K562 (cell line): ENCODE results near the gene CHRM4. TPM values are rescaled to one million over a fixed set of nuclear protein-coding genes. Genes with fewer than 3 reads are reported as not detected.

Source experiments
- ATF7 ChIP-seq: fragments of 450-650 bp; IDR thresholded peaks from 2 replicates; pipeline ENCODE4 v1.7.1; 2014; ENCODE audit warnings: mild to moderate bottlenecking, moderate library complexity
- CAMTA2 ChIP-seq: fragments of 250-450 bp; sonication (Bioruptor Pico); conservative IDR thresholded peaks from 2 replicates; pipeline ENCODE4 v1.5.1; 2022
- CCNT2 ChIP-seq: IDR thresholded peaks from 2 replicates; pipeline ENCODE4 v1.6.1; 2011; ENCODE audit warnings: borderline replicate concordance, low read depth, mild to moderate bottlenecking, moderate library complexity, mixed read lengths, low read length; ENCODE audit not compliant: insufficient read length; ENCODE audit errors: extremely low read depth
- CHD4 ChIP-seq: fragments of 200-600 bp; sonication (generic); IDR thresholded peaks from 3 replicates; pipeline ENCODE4 v1.6.1; 2012; ENCODE audit warnings: low read depth, mild to moderate bottlenecking, mixed read lengths, low read length, inconsistent platforms; ENCODE audit not compliant: insufficient read depth, insufficient replicate concordance, poor library complexity, severe bottlenecking
- DDX20 ChIP-seq: fragments of 450-650 bp; IDR thresholded peaks from 2 replicates; pipeline ENCODE4 v1.6.1; 2016; ENCODE audit warnings: missing genetic modification characterization, low read depth, mild to moderate bottlenecking, missing compliant biosample characterization, moderate library complexity
- ELF2 ChIP-seq: fragments of 250-450 bp; sonication (Bioruptor Pico); IDR thresholded peaks from 2 replicates; pipeline ENCODE4 v1.5.0; 2021; ENCODE audit warnings: mild to moderate bottlenecking
- ETS2 ChIP-seq: IDR thresholded peaks from 2 replicates; pipeline ENCODE4 v1.6.1; 2016; ENCODE audit warnings: borderline replicate concordance, missing genetic modification characterization, mild to moderate bottlenecking, moderate library complexity, missing compliant biosample characterization; ENCODE audit not compliant: poor library complexity, severe bottlenecking
- GTF2E2 ChIP-seq: fragments of 200-800 bp; sonication (Bioruptor generic); IDR thresholded peaks from 2 replicates; pipeline ENCODE4 v1.6.1; 2016; ENCODE audit warnings: missing genetic modification characterization, missing compliant biosample characterization
- HNRNPK ChIP-seq: fragments of 200-400 bp; formaldehyde crosslinking; IDR thresholded peaks from one replicate; pipeline ENCODE4 v1.6.1; 2018; ENCODE audit warnings: mild to moderate bottlenecking, low read depth, low read length; ENCODE audit not compliant: poor library complexity, severe bottlenecking
- KDM4B ChIP-seq, 2 experiments: fragments of 450-650 bp in 1 of 2; sonication (generic) in 1 of 2; IDR thresholded peaks; 2 replicates each; pipeline ENCODE4 v1.6.1; 2016 to 2017; ENCODE audit warnings: borderline replicate concordance in 2 of 2, antibody characterized with exemption in 1 of 2, low read depth in 1 of 2, mild to moderate bottlenecking in 1 of 2
- KDM5B ChIP-seq: fragments of 200-600 bp; sonication (generic); IDR thresholded peaks from 2 replicates; pipeline ENCODE4 v1.6.1; 2012; ENCODE audit warnings: low read depth, mild to moderate bottlenecking, moderate library complexity, low read length, control low read depth, inconsistent platforms; ENCODE audit not compliant: insufficient replicate concordance
- MAZ ChIP-seq, 2 experiments: fragments of 450-650 bp in 1 of 2; sonication (generic) in 1 of 2; formaldehyde crosslinking; IDR thresholded peaks in 1 of 2; conservative IDR thresholded peaks in 1 of 2; 2 replicates each; pipeline versions ENCODE4 v1.4.0 to v1.5.0; 2020; ENCODE audit warnings: mild to moderate bottlenecking in 1 of 2, missing genetic modification reagents in 1 of 2
- MEIS2 ChIP-seq: fragments of 450-650 bp; IDR thresholded peaks from 2 replicates; pipeline ENCODE4 v1.6.1; 2014; ENCODE audit warnings: mild to moderate bottlenecking; ENCODE audit not compliant: partially characterized antibody
- NEUROD1 ChIP-seq: fragments of 150-350 bp; IDR thresholded peaks from 2 replicates; pipeline ENCODE4 v1.6.1; 2014; ENCODE audit warnings: borderline replicate concordance, low read length, low read depth; ENCODE audit not compliant: partially characterized antibody
- PHF21A ChIP-seq: fragments of 450-650 bp; IDR thresholded peaks from 2 replicates; pipeline ENCODE4 v1.6.1; 2017; ENCODE audit warnings: low read depth, borderline replicate concordance
- POLR2A ChIP-seq: fragments of 450-650 bp; conservative IDR thresholded peaks from 2 replicates; pipeline ENCODE4 v1.6.1; 2016
- POLR2G ChIP-seq: fragments of 200-400 bp; formaldehyde crosslinking; IDR thresholded peaks from 2 replicates; pipeline ENCODE4 v1.6.1; 2017; ENCODE audit warnings: low read depth, mild to moderate bottlenecking, antibody characterized with exemption, low read length, moderate library complexity
- POLR3A ChIP-seq: IDR thresholded peaks from 2 replicates; pipeline ENCODE4 v1.6.1; 2011; ENCODE audit warnings: borderline replicate concordance, mild to moderate bottlenecking, moderate library complexity; ENCODE audit not compliant: insufficient read length, insufficient read depth; ENCODE audit errors: extremely low read depth
- PYGO2 ChIP-seq: fragments of 450-650 bp; IDR thresholded peaks from 2 replicates; pipeline ENCODE4 v1.6.1; 2016; ENCODE audit warnings: mild to moderate bottlenecking, missing genetic modification characterization, moderate library complexity, missing compliant biosample characterization
- RBFOX2 ChIP-seq: fragments of 200-400 bp; formaldehyde crosslinking; IDR thresholded peaks from 2 replicates; pipeline ENCODE4 v1.6.1; 2017; ENCODE audit warnings: low read depth, mild to moderate bottlenecking, low read length, moderate library complexity
- RCOR1 ChIP-seq, 2 experiments: IDR thresholded peaks; 2 replicates each; pipeline ENCODE4 v1.6.1; 2012; ENCODE audit warnings: low read depth in 2 of 2, low read length in 2 of 2, borderline replicate concordance in 1 of 2, improper control_type of control experiment in 1 of 2
- SUPT5H ChIP-seq: fragments of 450-650 bp; IDR thresholded peaks from 2 replicates; pipeline ENCODE4 v1.6.1; 2016
- ZBTB8A ChIP-seq: fragments of 450-650 bp; IDR thresholded peaks from 2 replicates; pipeline ENCODE4 v1.6.1; 2018; ENCODE audit warnings: mild to moderate bottlenecking, moderate library complexity; ENCODE audit not compliant: partially characterized antibody
- ZC3H11A ChIP-seq: IDR thresholded peaks from 2 replicates; pipeline ENCODE4 v1.6.1; 2012; ENCODE audit warnings: low read depth, low read length, improper control_type of control experiment
- polyA plus RNA-seq, 8 experiments: library from polyadenylated mRNA; depleted of rRNA in 4 of 8; stranded (reverse) in 5 of 8; unstranded in 3 of 8; fragments of >200 nt; fragmentation: Nextera tagmentation in 2 of 8; fragmentation: Illumina TruSeq in 1 of 8; extraction: Ambion mirVana in 2 of 8; extraction: Trizol in 1 of 8; gene quantifications; 2 replicates each; pipeline versions ENCODE4 v1.2.1 to v1.2.3, GENCODE V29; 2011 to 2014; ENCODE audit warnings: inconsistent platforms in 1 of 8, missing spikeins in 1 of 8
- total RNA-seq, 7 experiments: library from RNA; depleted of rRNA in 6 of 7; stranded (reverse); fragments of >200 nt in 6 of 7; fragmentation: Illumina TruSeq in 2 of 7; extraction: Trizol in 2 of 7; gene quantifications; 2 replicates each; pipeline versions ENCODE4 v1.2.1 to v1.2.3, GENCODE V29; 2011 to 2021; ENCODE audit warnings: low replicate concordance in 1 of 7
- TF ChIP-seq, protein P1 (sequence below), 2 experiments: fragments of 450-650 bp; conservative IDR thresholded peaks; 2 replicates each; pipeline ENCODE4 v1.6.1; 2017; ENCODE audit warnings: mild to moderate bottlenecking in 2 of 2, moderate library complexity in 2 of 2
- TF ChIP-seq, protein P2 (sequence below): sonication (generic); formaldehyde crosslinking; IDR thresholded peaks from 2 replicates; pipeline ENCODE4 v1.8.0; 2022; ENCODE audit warnings: mild to moderate bottlenecking, missing genetic modification reagents

The CHRM4 gene
- total and polyA plus RNA-seq, 9 of the 15 experiments (the other 6 are each of a cell fraction or from before 2014, with no cell fraction given), result 0.22 to 1.3 (median 0.40) TPM; not detected in 2

DNA sequence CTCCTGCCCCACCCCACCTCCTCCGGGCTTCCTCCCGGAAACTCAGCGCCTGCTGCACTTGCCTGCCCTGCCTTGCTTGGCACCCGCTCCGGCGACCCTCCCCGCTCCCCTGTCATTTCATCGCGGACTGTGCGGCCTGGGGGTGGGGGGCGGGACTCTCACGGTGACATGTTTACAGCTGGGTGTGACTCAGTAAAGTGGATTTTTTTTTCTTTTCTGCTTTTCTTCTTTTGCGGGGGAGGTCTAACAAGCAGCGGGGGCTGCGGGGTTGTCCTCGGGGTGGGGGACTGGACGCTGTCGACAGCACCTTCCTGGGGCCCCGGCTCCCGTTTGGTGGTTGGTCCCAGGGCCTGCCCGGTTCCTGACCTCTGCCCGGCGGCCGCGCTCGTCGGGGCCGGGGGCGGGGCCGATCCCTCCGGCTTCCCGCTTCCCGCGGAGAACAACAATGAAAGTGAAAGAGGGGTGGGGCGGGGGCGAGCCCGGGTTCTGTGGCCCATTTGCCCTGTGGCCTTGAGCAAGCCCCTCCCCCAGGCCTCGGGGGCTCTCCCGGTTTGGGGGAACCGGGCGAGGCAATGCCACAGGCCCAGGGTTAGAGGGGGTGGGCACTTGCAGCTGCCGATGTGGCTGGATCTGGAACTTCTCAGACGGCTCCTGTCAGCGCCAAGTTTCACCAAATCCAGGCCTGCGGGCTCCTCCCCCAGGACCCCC, 11.1 kb downstream of the CHRM4 start (continued):
- no peak for TF ChIP-seq ZBTB8A
- 0 out of 4 replicates have a peak, but pooled peaks of 1 of the 2 experiments have one; percentile 51 for TF ChIP-seq KDM4B (IDR thresholded peaks at IDR 0.05; ENCODE audit: borderline replicate concordance in 2 of 2, low read depth in 1 of 2)
- TF ChIP-seq ETS2, result no peak
- peak; percentile 89 for TF ChIP-seq MEIS2
- TF ChIP-seq, protein P1, sequence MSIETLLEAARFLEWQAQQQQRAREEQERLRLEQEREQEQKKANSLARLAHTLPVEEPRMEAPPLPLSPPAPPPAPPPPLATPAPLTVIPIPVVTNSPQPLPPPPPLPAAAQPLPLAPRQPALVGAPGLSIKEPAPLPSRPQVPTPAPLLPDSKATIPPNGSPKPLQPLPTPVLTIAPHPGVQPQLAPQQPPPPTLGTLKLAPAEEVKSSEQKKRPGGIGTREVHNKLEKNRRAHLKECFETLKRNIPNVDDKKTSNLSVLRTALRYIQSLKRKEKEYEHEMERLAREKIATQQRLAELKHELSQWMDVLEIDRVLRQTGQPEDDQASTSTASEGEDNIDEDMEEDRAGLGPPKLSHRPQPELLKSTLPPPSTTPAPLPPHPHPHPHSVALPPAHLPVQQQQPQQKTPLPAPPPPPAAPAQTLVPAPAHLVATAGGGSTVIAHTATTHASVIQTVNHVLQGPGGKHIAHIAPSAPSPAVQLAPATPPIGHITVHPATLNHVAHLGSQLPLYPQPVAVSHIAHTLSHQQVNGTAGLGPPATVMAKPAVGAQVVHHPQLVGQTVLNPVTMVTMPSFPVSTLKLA (conservative IDR thresholded peaks at IDR 0.05), result peak; percentile 55 to 84; a peak in 3 of 4 replicates
- TF ChIP-seq DDX20, result no peak
- TF ChIP-seq POLR3A, result no peak
- 0 out of 4 replicates have a peak, but pooled peaks of 1 of the 2 experiments have one; percentile 2 for TF ChIP-seq RCOR1 (IDR thresholded peaks at IDR 0.05; ENCODE audit: borderline replicate concordance in 1 of 2, low read depth in 2 of 2, low read length in 2 of 2)
- peak; percentile 62; the same call in 1 of the 2 replicates for TF ChIP-seq SUPT5H
- peak; percentile 81; the same call in 1 of the 2 replicates for TF ChIP-seq POLR2G
- peak; percentile 38 for TF ChIP-seq CCNT2
- TF ChIP-seq PYGO2 (tag), result no peak
- TF ChIP-seq, protein P2, sequence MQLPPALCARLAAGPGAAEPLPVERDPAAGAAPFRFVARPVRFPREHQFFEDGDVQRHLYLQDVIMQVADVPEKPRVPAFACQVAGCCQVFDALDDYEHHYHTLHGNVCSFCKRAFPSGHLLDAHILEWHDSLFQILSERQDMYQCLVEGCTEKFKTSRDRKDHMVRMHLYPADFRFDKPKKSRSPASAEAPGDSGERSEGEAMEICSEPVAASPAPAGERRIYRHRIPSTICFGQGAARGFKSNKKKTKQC, result no peak
- TF ChIP-seq RBFOX2, result peak; percentile 72; the same call in 1 of the 2 replicates
- TF ChIP-seq HNRNPK, result no peak
- TF ChIP-seq MAZ (CRISPR knock-in tag; conservative IDR thresholded peaks at IDR 0.05 in 1 of 2, IDR thresholded peaks at IDR 0.05 in 1 of 2), result peak in 1 of 2 experiments; percentile 81; a peak in 2 of 4 replicates
- TF ChIP-seq CAMTA2, result no peak
- TF ChIP-seq GTF2E2 (tag), result no peak
- TF ChIP-seq KDM5B, result no peak
- TF ChIP-seq POLR2A, result peak; percentile 66
- TF ChIP-seq ZC3H11A, result no peak
- peak; percentile 58 for TF ChIP-seq NEUROD1
- no peak for TF ChIP-seq CHD4
- TF ChIP-seq ELF2, result no peak
- TF ChIP-seq PHF21A, result no peak
- peak; percentile 58; the same call in 1 of the 2 replicates for TF ChIP-seq ATF7
